ENCODE measurements around the gene NET1. TPM values are rescaled to one million over a fixed set of nuclear protein-coding genes. Genes with fewer than 3 reads are reported as not detected.

The NET1 gene
- total RNA-seq, 1 donor from 2014 or later, result 113 TPM

GRCh38 chr10:5456563-5456962 lies 44.2 kb downstream of the NET1 start:
- peaks cover 5% of the 10 kb centered on the region for H3K36me3 ChIP-seq (ENCODE audit: control insufficient read depth, insufficient read depth, low read length)
- no peaks in the 10 kb centered on the region for H3K27me3 ChIP-seq (ENCODE audit: control insufficient read depth, insufficient read depth, low read length)
- no peak for TF ChIP-seq CTCF (IDR thresholded peaks at IDR 0.05; ENCODE audit: insufficient read depth, low read length, poor library complexity, severe bottlenecking)
- H3K4me3 ChIP-seq (ENCODE audit: low read depth, low read length), result no peak overlapping the region
- no peak for DNase-seq (ENCODE audit: low read depth)

DNA sequence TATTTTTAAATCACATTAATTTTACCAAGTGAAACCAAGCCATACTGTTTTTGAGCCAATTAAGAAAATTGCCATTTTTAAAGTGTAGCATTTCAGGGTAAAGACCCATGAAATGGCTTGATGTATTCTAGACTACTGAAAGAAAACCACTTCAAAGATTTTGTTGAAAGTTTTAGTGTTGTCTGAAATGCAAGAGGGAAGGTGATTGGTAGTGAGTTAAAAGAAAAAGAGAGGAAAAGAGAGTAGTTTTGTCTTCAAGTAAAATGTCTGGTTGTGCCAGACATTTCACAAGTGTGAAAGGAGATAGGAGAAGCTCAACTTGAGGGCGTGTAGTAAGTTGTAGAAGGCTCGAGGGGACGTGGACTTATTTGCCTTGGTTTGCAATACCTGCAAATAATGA lies 45.4 kb downstream of the NET1 start:
- no peak for DNase-seq (ENCODE audit: low read depth)
- Histone ChIP-seq H3K27me3 (ENCODE audit: control insufficient read depth, insufficient read depth, low read length) (no peaks in the 10 kb centered on the region), H3K4me3 (ENCODE audit: low read depth, low read length) (no peak overlapping the region), H3K36me3 (ENCODE audit: control insufficient read depth, insufficient read depth, low read length) (peaks cover 5% of the 10 kb centered on the region)
- TF ChIP-seq CTCF (IDR thresholded peaks at IDR 0.05; ENCODE audit: insufficient read depth, low read length, poor library complexity, severe bottlenecking), result no peak

- H3K27me3 ChIP-seq (ENCODE audit: control insufficient read depth, insufficient read depth, low read length), result no peaks in the 10 kb centered on the region
- DNase-seq (ENCODE audit: low read depth), result no peak
- no peak overlapping the region for H3K4me3 ChIP-seq (ENCODE audit: low read depth, low read length)
- TF ChIP-seq CTCF (IDR thresholded peaks at IDR 0.05; ENCODE audit: insufficient read depth, low read length, poor library complexity, severe bottlenecking), result no peak
- peaks cover 5% of the 10 kb centered on the region for H3K36me3 ChIP-seq (ENCODE audit: control insufficient read depth, insufficient read depth, low read length)
Observed at GRCh38 chr10:5458425-5458824, 46.1 kb downstream of the NET1 start.

- Histone ChIP-seq H3K4me3 (ENCODE audit: low read depth, low read length) (no peak overlapping the region), H3K27me3 (ENCODE audit: control insufficient read depth, insufficient read depth, low read length) (no peaks in the 10 kb centered on the region), H3K36me3 (ENCODE audit: control insufficient read depth, insufficient read depth, low read length) (peaks cover 5% of the 10 kb centered on the region)
- DNase-seq (ENCODE audit: low read depth), result no peak
- no peak for TF ChIP-seq CTCF (IDR thresholded peaks at IDR 0.05; ENCODE audit: insufficient read depth, low read length, poor library complexity, severe bottlenecking)
Observed at GRCh38 chr10:5458949-5459747, 46.8 kb downstream of the NET1 start.

GRCh38 chr10:5460468-5461202 lies 48.3 kb downstream of the NET1 start:
- TF ChIP-seq CTCF (IDR thresholded peaks at IDR 0.05; ENCODE audit: insufficient read depth, low read length, poor library complexity, severe bottlenecking), result no peak
- no peak for DNase-seq (ENCODE audit: low read depth)
- Histone ChIP-seq H3K36me3 (ENCODE audit: control insufficient read depth, insufficient read depth, low read length) (peaks cover 3% of the 10 kb centered on the region), H3K27me3 (ENCODE audit: control insufficient read depth, insufficient read depth, low read length) (no peaks in the 10 kb centered on the region), H3K4me3 (ENCODE audit: low read depth, low read length) (no peak overlapping the region)

Measured in kidney epithelial cell (primary cell).